ENCODE data around the gene ZNF276. TPM values are rescaled to one million over a fixed set of nuclear protein-coding genes. Genes with fewer than 3 reads are reported as not detected.
"Not testable (repeated sequence)": the region's sequence is repeated elsewhere in the genome, so short reads cannot be mapped to it uniquely, and the experiment has no call there.

The ZNF276 gene
- total RNA-seq, 2 donors from 2014 or later, result 25.0 to 34.1 TPM

- Histone ChIP-seq H3K4me1 (ENCODE audit: control insufficient read depth in 1 of 2, low read depth in 2 of 2) (peaks cover 5 to 8% of the 10 kb centered on the region in 2 donors), H3K27ac (no peak overlapping the region), H3K36me3 (peaks cover 14% of the 10 kb centered on the region), H3K4me3 (no peak overlapping the region), H3K9me3 (no peaks in the 10 kb centered on the region), H3K27me3 (replicated peaks; ENCODE audit: insufficient read depth) (no peaks in the 10 kb centered on the region)
- TF ChIP-seq CTCF (IDR thresholded peaks at IDR 0.05), result no peak
- no peak for DNase-seq (ENCODE audit: low spot score)
- no peak for ATAC-seq (ENCODE audit: insufficient number of reproducible peaks, low FRiP score, low read depth)
Observed at GRCh38 chr16:89690392-89690901, 30.9 kb upstream of the ZNF276 start.

GRCh38 chr16:89691231-89691985, 29.9 kb upstream of the ZNF276 start:
- ATAC-seq (ENCODE audit: insufficient number of reproducible peaks, low FRiP score, low read depth), result no peak
- peaks cover 5 to 8% of the 10 kb centered on the region in 2 donors for H3K4me1 ChIP-seq (ENCODE audit: control insufficient read depth in 1 of 2, low read depth in 2 of 2)
- peaks cover 14% of the 10 kb centered on the region for H3K36me3 ChIP-seq
- no peaks in the 10 kb centered on the region for H3K27me3 ChIP-seq (replicated peaks; ENCODE audit: insufficient read depth)
- H3K9me3 ChIP-seq, result no peaks in the 10 kb centered on the region
- no peak overlapping the region for H3K27ac ChIP-seq
- TF ChIP-seq CTCF (IDR thresholded peaks at IDR 0.05), result no peak
- H3K4me3 ChIP-seq, result no peak overlapping the region
- DNase-seq (ENCODE audit: low spot score), result no peak

- Histone ChIP-seq H3K36me3 (peaks cover 14% of the 10 kb centered on the region), H3K4me3 (no peak overlapping the region), H3K27ac (no peak overlapping the region), H3K4me1 (ENCODE audit: control insufficient read depth in 1 of 2, low read depth in 2 of 2) (peaks cover 5 to 6% of the 10 kb centered on the region in 2 donors), H3K27me3 (replicated peaks; ENCODE audit: insufficient read depth) (no peaks in the 10 kb centered on the region), H3K9me3 (no peaks in the 10 kb centered on the region)
- no peak for TF ChIP-seq CTCF (IDR thresholded peaks at IDR 0.05)
- DNase-seq (ENCODE audit: low spot score), result no peak
- ATAC-seq (ENCODE audit: insufficient number of reproducible peaks, low FRiP score, low read depth), result no peak
Observed at GRCh38 chr16:89691986-89692569, 29.3 kb upstream of the ZNF276 start.

- no peaks in the 10 kb centered on the region for H3K4me1 ChIP-seq (ENCODE audit: control insufficient read depth in 1 of 2, low read depth in 2 of 2)
- H3K4me3 ChIP-seq, result no peak overlapping the region
- no peaks in the 10 kb centered on the region for H3K9me3 ChIP-seq
- no peaks in the 10 kb centered on the region for H3K27me3 ChIP-seq (replicated peaks; ENCODE audit: insufficient read depth)
- H3K27ac ChIP-seq, result no peak overlapping the region
- no peak for DNase-seq (ENCODE audit: low spot score)
- no peak for TF ChIP-seq CTCF (IDR thresholded peaks at IDR 0.05)
- ATAC-seq (ENCODE audit: insufficient number of reproducible peaks, low FRiP score, low read depth), result no peak
- H3K36me3 ChIP-seq, result peaks cover 14% of the 10 kb centered on the region
Observed at GRCh38 chr16:89693289-89693731, 28.0 kb upstream of the ZNF276 start.

- no peak for TF ChIP-seq CTCF (IDR thresholded peaks at IDR 0.05)
- Histone ChIP-seq H3K36me3 (peaks cover 14% of the 10 kb centered on the region), H3K9me3 (no peaks in the 10 kb centered on the region), H3K4me3 (no peak overlapping the region), H3K4me1 (ENCODE audit: control insufficient read depth in 1 of 2, low read depth in 2 of 2) (no peaks in the 10 kb centered on the region), H3K27ac (no peak overlapping the region), H3K27me3 (replicated peaks; ENCODE audit: insufficient read depth) (no peaks in the 10 kb centered on the region)
- no peak for ATAC-seq (ENCODE audit: insufficient number of reproducible peaks, low FRiP score, low read depth)
- no peak for DNase-seq (ENCODE audit: low spot score)
Observed at GRCh38 chr16:89693931-89694783, 27.2 kb upstream of the ZNF276 start.

GRCh38 chr16:89694784-89695085, 26.6 kb upstream of the ZNF276 start:
- DNase-seq (ENCODE audit: low spot score), result not testable (repeated sequence)

More at GRCh38 chr16:89694784-89695085, 26.6 kb upstream of the ZNF276 start:
- H3K36me3 ChIP-seq, result peaks cover 14% of the 10 kb centered on the region
- ATAC-seq (ENCODE audit: insufficient number of reproducible peaks, low FRiP score, low read depth); H3K4me1 ChIP-seq (ENCODE audit: control insufficient read depth in 1 of 2, low read depth in 2 of 2); H3K27ac ChIP-seq; H3K4me3 ChIP-seq; H3K9me3 ChIP-seq; H3K27me3 ChIP-seq (replicated peaks; ENCODE audit: insufficient read depth): not testable (repeated sequence)
